A549 treated with CpdA at 1 μM for 4 hours (cell line): ENCODE measurements around the gene REC8. TPM values are rescaled to one million over a fixed set of nuclear protein-coding genes. Genes with fewer than 3 reads are reported as not detected.

Source experiments
- total RNA-seq: library from RNA; stranded (reverse); fragments of 200-300 nt; extraction: Qiagen RNA extraction; gene quantifications from 5 replicates; pipeline ENCODE4 v1.2.3, GENCODE V29; 2022; ENCODE audit warnings: low read depth

Gene REC8
- total RNA-seq, 1 experiment from 2014 or later, result 3.7 TPM

Other genes starting within 250 kb of the REC8 start
- gene DHRS4, start 218.3 kb upstream of the REC8 start, total RNA-seq, result 43.9 to 47.2 TPM (median 46.1 TPM) in 5 replicates
- 26.6 to 33.9 TPM (median 31.5 TPM) in 5 replicates for gene DHRS4L2, start 183.2 kb upstream of the REC8 start, total RNA-seq
- 0.38 to 0.56 TPM (median 0.45 TPM) in 5 replicates for gene CARMIL3, start 120.1 kb upstream of the REC8 start, total RNA-seq
- not detected in 5 replicates for gene CPNE6, start 100.5 kb upstream of the REC8 start, total RNA-seq
- gene PCK2, start 77.8 kb upstream of the REC8 start, total RNA-seq, result 18.2 to 20.8 TPM (median 19.0 TPM) in 5 replicates
- gene DCAF11, start 57.3 kb upstream of the REC8 start, total RNA-seq, result 20.4 to 24.2 TPM (median 21.1 TPM) in 5 replicates
- 0.48 to 1.2 TPM (median 1.0 TPM) in 5 replicates for gene NRL, start 57.1 kb upstream of the REC8 start, total RNA-seq
- 0.13 TPM in 1 of 5 replicates, not detected in the others for gene FITM1, start 41.4 kb upstream of the REC8 start, total RNA-seq
- 165 to 182 TPM (median 174 TPM) in 5 replicates for gene PSME1, start 35.9 kb upstream of the REC8 start, total RNA-seq
- 48.8 to 64.4 TPM (median 62.6 TPM) in 5 replicates for gene EMC9, start 30.5 kb upstream of the REC8 start, total RNA-seq
- gene PSME2, start 25.5 kb upstream of the REC8 start, total RNA-seq, result 175 to 204 TPM (median 181 TPM) in 5 replicates
- gene RNF31, start 24.6 kb upstream of the REC8 start, total RNA-seq, result 21.0 to 29.8 TPM (median 27.3 TPM) in 5 replicates
- 17.3 to 22.2 TPM (median 20.2 TPM) in 5 replicates for gene IRF9, start 10.8 kb upstream of the REC8 start, total RNA-seq
- gene IPO4, start 16.7 kb downstream of the REC8 start, total RNA-seq, result 76.9 to 102 TPM (median 78.5 TPM) in 5 replicates
- 63.8 to 71.3 TPM (median 70.1 TPM) in 5 replicates for gene TM9SF1, start 23.4 kb downstream of the REC8 start, total RNA-seq
- not detected in 5 replicates for gene TSSK4, start 33.6 kb downstream of the REC8 start, total RNA-seq
- 78.2 to 95.9 TPM (median 81.6 TPM) in 5 replicates for gene CHMP4A, start 41.4 kb downstream of the REC8 start, total RNA-seq
- gene MDP1, start 44.0 kb downstream of the REC8 start, total RNA-seq, result 28.2 to 30.5 TPM (median 28.9 TPM) in 5 replicates
- 443 to 489 TPM (median 464 TPM) in 5 replicates for gene NEDD8, start 60.3 kb downstream of the REC8 start, total RNA-seq
- gene GMPR2, start 60.8 kb downstream of the REC8 start, total RNA-seq, result 54.6 to 64.7 TPM (median 59.1 TPM) in 5 replicates
- 33.6 to 39.6 TPM (median 38.4 TPM) in 5 replicates for gene TINF2, start 70.5 kb downstream of the REC8 start, total RNA-seq
- 0.48 to 1.2 TPM (median 1.2 TPM) in 5 replicates for gene TGM1, start 91.1 kb downstream of the REC8 start, total RNA-seq
- 15.9 to 17.8 TPM (median 17.5 TPM) in 5 replicates for gene RABGGTA, start 99.5 kb downstream of the REC8 start, total RNA-seq
- gene DHRS1, start 127.7 kb downstream of the REC8 start, total RNA-seq, result 10.3 to 13.4 TPM (median 11.5 TPM) in 5 replicates
- 15.1 to 19.5 TPM (median 18.5 TPM) in 5 replicates for gene NOP9, start 127.8 kb downstream of the REC8 start, total RNA-seq
- gene CIDEB, start 135.9 kb downstream of the REC8 start, total RNA-seq, result 0.18 to 0.50 TPM (median 0.32 TPM) in 5 replicates
- 2.9 to 7.2 TPM (median 3.7 TPM) in 5 replicates for gene LTB4R2, start 138.1 kb downstream of the REC8 start, total RNA-seq
- 5.3 to 7.0 TPM (median 6.2 TPM) in 5 replicates for gene LTB4R, start 139.4 kb downstream of the REC8 start, total RNA-seq
- gene ADCY4, start 163.0 kb downstream of the REC8 start, total RNA-seq, result not detected in 5 replicates
- gene RIPK3, start 167.9 kb downstream of the REC8 start, total RNA-seq, result not detected in 5 replicates
- 0.07 to 0.40 TPM (median 0.22 TPM) in 5 replicates for gene NFATC4, start 196.1 kb downstream of the REC8 start, total RNA-seq
- gene NYNRIN, start 226.9 kb downstream of the REC8 start, total RNA-seq, result 0.13 to 0.48 TPM (median 0.16 TPM) in 5 replicates